ENCODE results near the gene SUSD5. TPM values are rescaled to one million over a fixed set of nuclear protein-coding genes. Genes with fewer than 3 reads are reported as not detected.
A peak's percentile ranks its signal among the peaks of the same experiment; 100 is the strongest.

The SUSD5 gene
- total RNA-seq (1 to 10 TPM; 5.6 to 7.7 TPM), polyA plus RNA-seq (ENCODE audit: insufficient read depth, low read depth, low replicate concordance) (4.9 TPM)
- long read RNA-seq, donor 1, full-length matches to known transcripts: 2 of 2 reads
- long read RNA-seq, donor 1, partial matches to known transcripts: 0 of 2 reads
- long read RNA-seq, donor 1, other reads (novel, unspliced or antisense): 0 of 2 reads
- long read RNA-seq, donor 2, full-length matches to known transcripts: 2 of 2 reads
- long read RNA-seq, donor 2, partial matches to known transcripts: 0 of 2 reads
- long read RNA-seq, donor 2, other reads (novel, unspliced or antisense): 0 of 2 reads

DNA sequence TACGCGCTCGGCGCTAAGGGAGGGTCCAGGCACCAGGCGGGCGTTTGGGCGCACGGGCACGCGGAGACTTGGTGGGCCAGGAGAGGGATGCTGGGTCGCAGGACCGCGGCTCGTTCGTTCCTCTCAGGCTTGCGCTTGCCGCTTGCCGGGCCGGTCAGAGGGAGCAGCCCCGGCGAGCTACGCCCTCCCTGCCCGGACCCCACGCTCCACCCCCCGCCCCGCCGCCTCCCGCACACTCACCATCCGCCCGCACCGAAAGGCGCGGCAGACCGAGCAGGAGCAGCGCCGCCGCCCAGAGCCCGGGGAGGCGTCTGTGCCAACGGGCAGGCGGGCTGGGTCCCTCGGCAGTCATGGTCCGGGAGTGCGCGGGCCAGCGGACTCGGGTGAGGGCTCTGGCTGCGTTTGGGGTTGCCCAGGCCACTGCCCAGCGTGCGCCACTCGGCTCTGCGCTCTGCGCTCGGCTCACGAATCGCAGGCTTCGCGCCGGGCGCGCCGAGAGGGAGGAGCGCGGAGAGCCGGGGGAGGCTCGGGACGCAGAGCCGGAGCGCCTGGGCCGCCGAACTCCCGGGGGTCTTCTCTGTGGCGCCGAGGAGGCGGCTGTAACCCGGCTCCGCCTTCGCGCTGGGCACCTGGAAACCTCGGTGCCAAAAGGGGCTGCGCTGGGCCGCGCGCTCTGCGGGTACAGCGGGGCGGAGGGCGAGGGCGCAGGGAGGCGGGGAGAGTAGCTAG is at the start of gene SUSD5:
SUSD5 (minus strand) TSS at position 365 of the 729 bp plus-strand sequence; CDS start at position 352, 13 bp downstream.
- Histone ChIP-seq H3K9me3 (no peaks in the 10 kb centered on the region), H3K4me1 (peaks cover 3% of the 10 kb centered on the region), H3K27ac (peak within 1 kb of the TSS in 1 of 2 donors; percentile 38), H3K27me3 (no peaks in the 10 kb centered on the region), H3K4me3 (peak within 1 kb of the TSS; percentile 46 to 47), H3K36me3 (ENCODE audit: low read depth, missing control alignments) (no peaks in the 10 kb centered on the region)
- peak; percentile 41 for DNase-seq
- TF ChIP-seq POLR2A (IDR thresholded peaks at IDR 0.05): no peak
- TF ChIP-seq, protein P1, sequence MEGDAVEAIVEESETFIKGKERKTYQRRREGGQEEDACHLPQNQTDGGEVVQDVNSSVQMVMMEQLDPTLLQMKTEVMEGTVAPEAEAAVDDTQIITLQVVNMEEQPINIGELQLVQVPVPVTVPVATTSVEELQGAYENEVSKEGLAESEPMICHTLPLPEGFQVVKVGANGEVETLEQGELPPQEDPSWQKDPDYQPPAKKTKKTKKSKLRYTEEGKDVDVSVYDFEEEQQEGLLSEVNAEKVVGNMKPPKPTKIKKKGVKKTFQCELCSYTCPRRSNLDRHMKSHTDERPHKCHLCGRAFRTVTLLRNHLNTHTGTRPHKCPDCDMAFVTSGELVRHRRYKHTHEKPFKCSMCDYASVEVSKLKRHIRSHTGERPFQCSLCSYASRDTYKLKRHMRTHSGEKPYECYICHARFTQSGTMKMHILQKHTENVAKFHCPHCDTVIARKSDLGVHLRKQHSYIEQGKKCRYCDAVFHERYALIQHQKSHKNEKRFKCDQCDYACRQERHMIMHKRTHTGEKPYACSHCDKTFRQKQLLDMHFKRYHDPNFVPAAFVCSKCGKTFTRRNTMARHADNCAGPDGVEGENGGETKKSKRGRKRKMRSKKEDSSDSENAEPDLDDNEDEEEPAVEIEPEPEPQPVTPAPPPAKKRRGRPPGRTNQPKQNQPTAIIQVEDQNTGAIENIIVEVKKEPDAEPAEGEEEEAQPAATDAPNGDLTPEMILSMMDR (IDR thresholded peaks at IDR 0.05): no peak
- intact Hi-C loops (cut with DNase I; ENCODE audit: low total_unique reads): no loop called here
- 1 to 2% methylated on average over 10 to 70 of the region's 90 CpGs for WGBS, 2 donors

DNA sequence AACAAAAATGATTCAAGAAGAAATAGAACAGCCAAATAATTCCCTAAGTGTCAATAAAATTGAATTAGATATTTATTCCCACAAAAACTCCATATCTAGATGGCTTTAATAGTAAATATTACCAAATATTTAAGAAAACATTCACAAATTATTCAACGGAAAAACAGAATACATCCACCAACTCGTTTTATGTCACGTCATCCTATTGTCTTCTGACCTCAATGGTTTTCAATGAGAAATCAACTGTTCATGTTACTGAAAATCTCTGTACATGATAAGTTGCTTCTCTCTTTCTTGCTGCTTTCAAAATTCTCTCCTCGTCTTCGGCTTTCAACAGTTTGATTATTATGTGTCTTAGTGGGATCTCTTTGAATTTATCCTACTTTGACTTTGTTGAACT is 41.5 kb upstream of the SUSD5 start:
- 81% methylated on average over 5 of the region's 5 CpGs for WGBS, 2 donors
- intact Hi-C loops (cut with DNase I; ENCODE audit: low total_unique reads): no loop called here
- no peak overlapping the region for H3K27ac ChIP-seq
- no peaks in the 10 kb centered on the region for H3K4me1 ChIP-seq
- no peak for TF ChIP-seq POLR2A (IDR thresholded peaks at IDR 0.05)
- TF ChIP-seq, protein P1 (IDR thresholded peaks at IDR 0.05): no peak
- H3K9me3 ChIP-seq: no peaks in the 10 kb centered on the region
- H3K27me3 ChIP-seq: no peaks in the 10 kb centered on the region
- DNase-seq: no peak
- H3K4me3 ChIP-seq: no peak overlapping the region
- H3K36me3 ChIP-seq (ENCODE audit: low read depth, missing control alignments): no peaks in the 10 kb centered on the region

DNA sequence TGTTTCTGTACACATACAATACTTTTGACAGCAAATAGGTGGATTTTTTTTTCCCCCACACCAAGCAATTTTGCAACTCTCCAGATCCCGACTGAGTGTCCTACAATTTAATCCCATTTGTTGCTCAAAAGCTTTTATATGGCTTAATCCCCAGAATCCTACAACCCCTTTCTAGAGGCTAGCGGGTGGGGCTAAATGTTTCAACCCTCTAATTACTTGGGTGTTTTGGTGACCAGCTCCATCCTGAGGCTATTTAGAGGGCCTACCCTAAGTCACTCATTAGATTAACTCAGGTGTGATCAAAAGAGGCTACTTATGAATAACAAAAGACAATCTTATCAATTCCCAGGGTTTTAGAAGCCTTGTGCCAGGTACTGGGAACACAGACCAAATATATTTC is 37.6 kb upstream of the SUSD5 start:
- Histone ChIP-seq H3K4me1 (no peaks in the 10 kb centered on the region), H3K4me3 (no peak overlapping the region), H3K36me3 (ENCODE audit: low read depth, missing control alignments) (no peaks in the 10 kb centered on the region), H3K27me3 (no peaks in the 10 kb centered on the region), H3K9me3 (no peaks in the 10 kb centered on the region), H3K27ac (no peak overlapping the region)
- TF ChIP-seq POLR2A (IDR thresholded peaks at IDR 0.05): no peak
- TF ChIP-seq, protein P1 (IDR thresholded peaks at IDR 0.05): no peak
- 69 to 87% methylated on average over 2 of the region's 2 CpGs for WGBS, 2 donors
- no peak for DNase-seq
- intact Hi-C loops (cut with DNase I; ENCODE audit: low total_unique reads): no loop called here

DNA sequence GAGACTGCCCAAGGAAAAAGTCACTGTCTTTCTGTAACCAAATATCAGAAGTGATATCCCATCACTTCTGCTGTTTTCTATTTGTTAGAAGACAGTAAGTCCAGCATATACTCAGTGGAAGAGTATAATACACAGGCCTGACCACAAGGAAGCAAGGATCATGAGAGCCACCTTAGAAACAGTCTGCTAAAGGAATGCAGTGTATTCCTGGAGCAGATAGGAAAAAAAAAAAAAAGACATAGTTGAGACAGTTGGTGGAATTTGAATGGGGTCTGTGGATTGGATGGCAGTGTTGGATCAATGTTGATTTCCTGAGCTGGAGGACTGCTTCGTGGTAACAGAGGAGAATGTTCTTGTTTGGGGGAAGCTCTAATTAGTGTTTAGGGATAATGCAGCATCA is 32.1 kb upstream of the SUSD5 start:
- 24 to 50% methylated on average over 1 of the region's 1 CpG for WGBS, 2 donors
- no peaks in the 10 kb centered on the region for H3K4me1 ChIP-seq
- H3K27ac ChIP-seq: no peak overlapping the region
- H3K27me3 ChIP-seq: no peaks in the 10 kb centered on the region
- no peak for DNase-seq
- no peaks in the 10 kb centered on the region for H3K9me3 ChIP-seq
- no peak overlapping the region for H3K4me3 ChIP-seq
- intact Hi-C loops (cut with DNase I; ENCODE audit: low total_unique reads): no loop called here
- TF ChIP-seq, protein P1 (IDR thresholded peaks at IDR 0.05): no peak
- no peak for TF ChIP-seq POLR2A (IDR thresholded peaks at IDR 0.05)
- no peaks in the 10 kb centered on the region for H3K36me3 ChIP-seq (ENCODE audit: low read depth, missing control alignments)
